ENCODE measurements around the gene SCN3B. TPM values are rescaled to one million over a fixed set of nuclear protein-coding genes. Genes with fewer than 3 reads are reported as not detected.

Gene SCN3B
- total RNA-seq, 1 experiment from 2014 or later, result 0.77 TPM

DNA sequence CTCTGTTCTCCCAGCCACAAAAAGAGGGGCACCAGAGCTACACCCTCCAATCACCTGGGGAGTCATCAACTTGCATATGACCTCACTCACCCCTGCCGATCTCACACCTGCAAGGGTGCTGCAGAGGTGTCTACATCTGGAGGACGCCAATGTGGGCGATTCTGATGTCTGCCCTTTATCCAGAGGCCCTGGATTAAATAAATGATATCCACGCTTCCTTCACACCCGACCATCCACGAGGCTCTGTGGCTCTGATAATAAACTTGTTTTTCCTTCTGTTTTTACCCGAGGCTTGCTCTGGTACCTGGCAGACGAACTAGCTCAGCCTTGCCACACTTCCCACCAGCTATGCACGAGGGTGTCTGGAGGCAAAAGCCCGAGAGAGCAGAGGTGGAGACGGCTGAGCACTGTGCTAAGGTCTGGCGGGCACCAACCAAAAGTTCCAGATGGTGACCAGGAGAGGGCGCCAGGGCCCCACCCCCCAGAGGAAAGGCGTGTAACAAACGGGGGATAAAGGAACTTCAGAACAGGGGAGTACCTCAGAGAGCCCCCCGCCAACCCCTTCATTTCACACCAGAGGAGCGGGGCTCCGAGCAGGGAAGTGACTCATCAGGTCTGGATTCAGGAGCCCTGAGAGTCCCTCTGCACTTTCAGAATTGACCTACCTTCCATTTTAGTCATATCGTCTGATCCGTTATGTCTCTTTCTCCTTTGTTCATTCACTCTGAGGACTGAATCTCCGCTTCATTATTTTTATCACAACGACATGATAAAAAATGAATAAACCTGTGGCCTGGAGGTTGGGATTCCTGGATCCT is 13.5 kb downstream of the SCN3B start:
- H3K36me3 Mint-ChIP-seq (ENCODE audit: insufficient read depth in 1 of 3, low read depth in 3 of 3), result no peaks in the 10 kb centered on the region
- peaks cover 30 to 36% of the 10 kb centered on the region in 2 experiments for H3K4me1 Mint-ChIP-seq
- Histone ChIP-seq H2BK20ac (ENCODE audit: low read depth, low read length, poor library complexity, severe bottlenecking) (no peak overlapping the region), H4K8ac (replicated peaks; ENCODE audit: insufficient read length, low read depth, low read length) (no peak overlapping the region), H2AK5ac (ENCODE audit: insufficient read length, low read length) (no peak overlapping the region), H2BK12ac (ENCODE audit: insufficient read length, low read depth, low read length) (no peak overlapping the region), H2BK5ac (ENCODE audit: insufficient read length, low read length) (no peak overlapping the region), H3T11ph (ENCODE audit: low read length) (no peak overlapping the region), H3K9ac (ENCODE audit: extremely low read depth, insufficient read length, low read length) (no peak overlapping the region), H3K79me1 (ENCODE audit: insufficient read depth, low read depth, low read length, poor library complexity, severe bottlenecking) (no peaks in the 10 kb centered on the region), H4K91ac (ENCODE audit: insufficient read length, low read depth, low read length) (no peak overlapping the region), H2BK120ac (ENCODE audit: low read depth, low read length, poor library complexity, severe bottlenecking) (no peak overlapping the region), H3K18ac (ENCODE audit: insufficient read length, low read depth, low read length) (no peak overlapping the region), H4K5ac (ENCODE audit: insufficient read length, low read depth, low read length) (no peak overlapping the region), H3K23me2 (ENCODE audit: insufficient read length, low read depth, low read length, poor library complexity, severe bottlenecking) (no peaks in the 10 kb centered on the region), H2BK15ac (ENCODE audit: low read depth, low read length) (no peak overlapping the region), H3K27ac (ENCODE audit: insufficient read length, low read depth, low read length) (no peak overlapping the region), H3K79me2 (ENCODE audit: insufficient read depth, low read length) (no peaks in the 10 kb centered on the region), H3K56ac (ENCODE audit: insufficient read length, low read depth, low read length) (no peak overlapping the region), H3K23ac (ENCODE audit: insufficient read length, low read depth, low read length) (no peak overlapping the region), H2AFZ (ENCODE audit: low read length) (no peak overlapping the region), H3K4me2 (ENCODE audit: insufficient read depth, insufficient read length, low read length) (no peak overlapping the region), H3K4me1 (ENCODE audit: insufficient read depth, low read length) (peaks cover 2% of the 10 kb centered on the region; the same call in 1 of the 2 replicates), H4K20me1 (ENCODE audit: control insufficient read depth, insufficient read depth, insufficient read length) (peaks cover 3% of the 10 kb centered on the region), H3K4ac (ENCODE audit: low read depth, low read length) (no peak overlapping the region), H3K14ac (ENCODE audit: insufficient read depth, low read length) (no peak overlapping the region), H3K9me3 (ENCODE audit: control insufficient read depth, low read depth, low read length) (no peaks in the 10 kb centered on the region), H3K27me3 (ENCODE audit: insufficient read depth, low read length) (no peaks in the 10 kb centered on the region; the same call in 1 of the 2 replicates)
- DNase-seq, result peak; percentile 77
- TF ChIP-seq, protein P1, sequence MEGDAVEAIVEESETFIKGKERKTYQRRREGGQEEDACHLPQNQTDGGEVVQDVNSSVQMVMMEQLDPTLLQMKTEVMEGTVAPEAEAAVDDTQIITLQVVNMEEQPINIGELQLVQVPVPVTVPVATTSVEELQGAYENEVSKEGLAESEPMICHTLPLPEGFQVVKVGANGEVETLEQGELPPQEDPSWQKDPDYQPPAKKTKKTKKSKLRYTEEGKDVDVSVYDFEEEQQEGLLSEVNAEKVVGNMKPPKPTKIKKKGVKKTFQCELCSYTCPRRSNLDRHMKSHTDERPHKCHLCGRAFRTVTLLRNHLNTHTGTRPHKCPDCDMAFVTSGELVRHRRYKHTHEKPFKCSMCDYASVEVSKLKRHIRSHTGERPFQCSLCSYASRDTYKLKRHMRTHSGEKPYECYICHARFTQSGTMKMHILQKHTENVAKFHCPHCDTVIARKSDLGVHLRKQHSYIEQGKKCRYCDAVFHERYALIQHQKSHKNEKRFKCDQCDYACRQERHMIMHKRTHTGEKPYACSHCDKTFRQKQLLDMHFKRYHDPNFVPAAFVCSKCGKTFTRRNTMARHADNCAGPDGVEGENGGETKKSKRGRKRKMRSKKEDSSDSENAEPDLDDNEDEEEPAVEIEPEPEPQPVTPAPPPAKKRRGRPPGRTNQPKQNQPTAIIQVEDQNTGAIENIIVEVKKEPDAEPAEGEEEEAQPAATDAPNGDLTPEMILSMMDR (conservative IDR thresholded peaks at IDR 0.05), result peak; percentile 94
- peaks cover 0 to 3% of the 10 kb centered on the region in 2 experiments; a peak in 1 of 5 replicates for H3K9me3 Mint-ChIP-seq
- H3K27me3 Mint-ChIP-seq (ENCODE audit: low read depth), result peaks cover 7% of the 10 kb centered on the region
- no CpG with 5 or more reads among the region's 22 CpGs for WGBS (ENCODE audit: extremely low coverage, insufficient read length, low lambda C conversion rate)
- H3K4me3 Mint-ChIP-seq, result no peak overlapping the region; a peak in 2 of 5 replicates
- H3K27ac Mint-ChIP-seq, result no peak overlapping the region

Measured in H9 (cell line).